Spleen (tissue), 11 donors: Measurements from ENCODE around the gene GP1BB. TPM values are rescaled to one million over a fixed set of nuclear protein-coding genes. Genes with fewer than 3 reads are reported as not detected.

Source experiments
- DNase-seq: peaks from one replicate; pipeline ENCODE4 v3.0.0-alpha.2; 2020
- H3K27ac ChIP-seq, 8 donors: fragments of 200-600 bp; sonication (generic) in 7 of 8; 1 replicate in 4 of 8; 2 replicates in 4 of 8; pipeline versions ENCODE4 v1.5.0 to v1.8.0; 2016 to 2021; ENCODE audit warnings: inconsistent platforms in 4 of 8, mild to moderate bottlenecking in 4 of 8, moderate library complexity in 1 of 8
- H3K27me3 ChIP-seq, 7 donors: fragments of 200-600 bp; sonication (generic) in 6 of 7; replicated peaks in 1 of 7; 1 replicate in 4 of 7; 2 replicates in 3 of 7; pipeline versions ENCODE4 v1.5.0 to v1.8.0; 2016 to 2021; ENCODE audit warnings: inconsistent platforms in 3 of 7, mild to moderate bottlenecking in 1 of 7
- H3K36me3 ChIP-seq, 6 donors: fragments of 200-600 bp; sonication (generic) in 5 of 6; 1 replicate in 4 of 6; 2 replicates in 2 of 6; pipeline versions ENCODE4 v1.5.0 to v1.8.0; 2016 to 2021; ENCODE audit warnings: inconsistent platforms in 2 of 6
- H3K4me1 ChIP-seq, 6 donors: fragments of 200-600 bp; sonication (generic) in 5 of 6; 1 replicate in 3 of 6; 2 replicates in 3 of 6; pipeline versions ENCODE4 v1.5.0 to v1.8.0; 2016 to 2021; ENCODE audit warnings: inconsistent platforms in 3 of 6
- H3K4me3 ChIP-seq, 8 donors: fragments of 200-600 bp; sonication (generic) in 7 of 8; 1 replicate in 4 of 8; 2 replicates in 4 of 8; pipeline versions ENCODE4 v1.5.0 to v1.8.0; 2016 to 2021; ENCODE audit warnings: inconsistent platforms in 4 of 8, mild to moderate bottlenecking in 4 of 8, moderate library complexity in 2 of 8
- H3K9me3 ChIP-seq, 8 donors: fragments of 200-600 bp; sonication (generic) in 7 of 8; 1 replicate in 4 of 8; 2 replicates in 4 of 8; pipeline versions ENCODE4 v1.5.0 to v1.8.0; 2016 to 2021; ENCODE audit warnings: inconsistent platforms in 4 of 8
- POLR2A ChIP-seq, 3 donors: fragments of 450-650 bp; IDR thresholded peaks; one replicate each; pipeline ENCODE4 v1.5.1; 2017; ENCODE audit warnings: antibody characterized with exemption in 3 of 3, mild to moderate bottlenecking in 1 of 3
- POLR2AphosphoS5 ChIP-seq, 3 donors: sonication (generic); formaldehyde crosslinking; IDR thresholded peaks; one replicate each; pipeline ENCODE4 v1.5.1; 2017; ENCODE audit warnings: antibody characterized with exemption in 3 of 3
- WGBS, 5 donors: extraction: QIAGEN DNeasy Blood & Tissue Kit in 3 of 5; methylation state at CpG; one replicate each; pipeline versions ENCODE4 v1.1.5 to v1.1.7; 2013 to 2018; 5-methylcytosine and 5-hydroxymethylcytosine counted together
- intact Hi-C: fragments of 100-400 bp; cut with DNase I; formaldehyde crosslinking; loops from one replicate; pipeline ENCODE4 v1.15.0; 2023; ENCODE audit warnings: low total_unique reads
- polyA plus RNA-seq, 3 donors: library from polyadenylated mRNA; stranded (reverse); fragments of 200-250 nt; gene quantifications; one replicate each; pipeline ENCODE4 v1.2.1, GENCODE V29; 2013
- total RNA-seq, 7 donors: library from RNA; depleted of rRNA in 3 of 7; stranded (reverse); fragments of >200 nt in 3 of 7; fragmentation: NEBNext Ultra II Directional in 4 of 7; extraction: Animal tissue kit (Norgen Biotek cat#: 25700) in 4 of 7; gene quantifications; one replicate each; pipeline versions ENCODE4 v1.1.0 to v1.2.1, GENCODE V29; 2016 to 2021
- TF ChIP-seq, protein P1 (sequence below), 11 experiments: fragments of 200-600 bp in 7 of 11; fragments of 450-650 bp in 4 of 11; sonication (generic) in 4 of 11; IDR thresholded peaks in 8 of 11; conservative IDR thresholded peaks in 3 of 11; 1 replicate in 7 of 11; 2 replicates in 4 of 11; pipeline versions ENCODE4 v1.4.0 to v1.8.0; 2016 to 2021; ENCODE audit warnings: antibody characterized with exemption in 11 of 11, inconsistent platforms in 4 of 11, mild to moderate bottlenecking in 1 of 11
- donor health status: healthy with polysubstance abuse.
- donor health status: DM: no; HTN: no; CAD: no; lungs with moderate emphysema.
- donor health status: DM: no; HTN: no; CAD: no.
- donor health status: Bipolar disorder and iron deficiency.
- donor health status: healthy.
- donor health status: DM: no; HTN: no; CAD: no.
- donor health status: DM: yes; HTN: yes; CAD: no.

The GP1BB gene
- total and polyA plus RNA-seq, 10 donors, result 4.2 to 25.4 (median 13.1) TPM

DNA sequence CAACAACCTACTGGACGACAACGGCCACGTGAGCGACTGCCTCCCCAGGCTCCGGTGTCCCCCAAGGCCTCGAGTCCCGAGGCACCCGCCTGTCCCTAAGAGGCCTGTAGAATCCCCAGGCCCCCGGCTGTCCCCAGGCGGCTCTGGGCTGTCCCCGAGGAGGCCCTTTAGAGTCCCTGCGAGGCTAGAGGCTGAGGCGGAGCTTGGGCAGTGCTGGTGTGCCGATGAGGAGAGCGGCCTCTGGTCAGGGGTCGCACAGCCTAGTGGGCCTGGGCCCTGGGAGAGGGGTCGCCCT, 40.9 kb downstream of the GP1BB start:
- H3K4me1 ChIP-seq, result peaks cover 6 to 66% (median 52%) of the 10 kb centered on the region in 6 donors
- H3K9me3 ChIP-seq, result no peaks in the 10 kb centered on the region
- no peaks in the 10 kb centered on the region for H3K36me3 ChIP-seq
- intact Hi-C loops, result no loop called here
- no peak overlapping the region for H3K27ac ChIP-seq
- no peak for TF ChIP-seq POLR2A (IDR thresholded peaks at IDR 0.05)
- no peak for TF ChIP-seq POLR2AphosphoS5 (IDR thresholded peaks at IDR 0.05)
- TF ChIP-seq, protein P1, sequence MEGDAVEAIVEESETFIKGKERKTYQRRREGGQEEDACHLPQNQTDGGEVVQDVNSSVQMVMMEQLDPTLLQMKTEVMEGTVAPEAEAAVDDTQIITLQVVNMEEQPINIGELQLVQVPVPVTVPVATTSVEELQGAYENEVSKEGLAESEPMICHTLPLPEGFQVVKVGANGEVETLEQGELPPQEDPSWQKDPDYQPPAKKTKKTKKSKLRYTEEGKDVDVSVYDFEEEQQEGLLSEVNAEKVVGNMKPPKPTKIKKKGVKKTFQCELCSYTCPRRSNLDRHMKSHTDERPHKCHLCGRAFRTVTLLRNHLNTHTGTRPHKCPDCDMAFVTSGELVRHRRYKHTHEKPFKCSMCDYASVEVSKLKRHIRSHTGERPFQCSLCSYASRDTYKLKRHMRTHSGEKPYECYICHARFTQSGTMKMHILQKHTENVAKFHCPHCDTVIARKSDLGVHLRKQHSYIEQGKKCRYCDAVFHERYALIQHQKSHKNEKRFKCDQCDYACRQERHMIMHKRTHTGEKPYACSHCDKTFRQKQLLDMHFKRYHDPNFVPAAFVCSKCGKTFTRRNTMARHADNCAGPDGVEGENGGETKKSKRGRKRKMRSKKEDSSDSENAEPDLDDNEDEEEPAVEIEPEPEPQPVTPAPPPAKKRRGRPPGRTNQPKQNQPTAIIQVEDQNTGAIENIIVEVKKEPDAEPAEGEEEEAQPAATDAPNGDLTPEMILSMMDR (IDR thresholded peaks at IDR 0.05 in 8 of 11, conservative IDR thresholded peaks at IDR 0.05 in 3 of 11), result no peak
- no peak overlapping the region for H3K4me3 ChIP-seq
- DNase-seq, result no peak
- H3K27me3 ChIP-seq, result peaks cover 6 to 98% (median 92%) of the 10 kb centered on the region in 7 donors
- WGBS, 5 donors, result 71 to 81% (median 77%) methylated on average over 17 of the region's 17 CpGs

DNA sequence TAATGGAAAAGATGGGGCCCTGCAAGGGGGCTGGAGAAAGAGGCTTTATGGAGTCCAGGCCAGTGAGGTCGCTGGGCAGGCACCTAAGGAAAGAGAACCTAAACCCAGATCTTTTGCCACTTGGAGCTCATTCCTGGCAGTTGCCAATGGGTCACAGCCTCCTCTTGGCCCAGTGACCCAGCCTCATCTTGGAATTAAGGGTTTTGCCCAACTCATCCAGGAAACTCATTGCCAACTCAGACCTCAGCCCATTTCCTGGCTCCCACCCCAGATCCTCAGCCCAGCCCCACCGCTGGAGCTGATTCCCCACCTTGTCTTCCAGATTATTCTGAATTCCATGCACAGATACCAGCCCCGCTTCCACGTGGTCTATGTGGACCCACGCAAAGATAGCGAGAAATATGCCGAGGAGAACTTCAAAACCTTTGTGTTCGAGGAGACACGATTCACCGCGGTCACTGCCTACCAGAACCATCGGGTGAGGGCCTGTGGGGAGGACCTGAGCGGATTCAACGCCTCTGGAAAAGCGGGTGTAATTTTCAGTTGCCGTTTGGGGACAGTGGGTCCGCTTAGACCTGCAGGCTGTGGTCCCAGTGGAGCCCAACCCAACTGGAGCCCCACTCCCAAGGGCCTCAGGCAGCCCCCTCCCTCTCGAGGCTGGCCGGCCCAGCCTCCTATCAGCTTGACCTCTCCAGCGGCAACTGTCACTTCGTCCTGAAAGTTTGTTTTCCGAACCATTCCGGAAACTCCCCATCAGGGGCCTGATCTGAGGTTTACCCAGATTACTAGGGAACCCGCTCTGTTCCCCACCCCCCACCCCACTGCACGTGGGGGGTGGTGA, 41.5 kb downstream of the GP1BB start:
- no peak for DNase-seq
- peaks cover 0 to 98% (median 90%) of the 10 kb centered on the region in 7 donors for H3K27me3 ChIP-seq
- no peak for TF ChIP-seq POLR2AphosphoS5 (IDR thresholded peaks at IDR 0.05)
- TF ChIP-seq, protein P1 (IDR thresholded peaks at IDR 0.05 in 8 of 11, conservative IDR thresholded peaks at IDR 0.05 in 3 of 11), result no peak
- TF ChIP-seq POLR2A (IDR thresholded peaks at IDR 0.05), result no peak

GRCh38 chr22:19765477-19766239, 42.3 kb downstream of the GP1BB start:
- Histone ChIP-seq H3K9me3 (no peaks in the 10 kb centered on the region), H3K27me3 (peaks cover 0 to 100% (median 94%) of the 10 kb centered on the region in 7 donors), H3K4me1 (peaks cover 6 to 56% (median 41%) of the 10 kb centered on the region in 6 donors), H3K4me3 (peak overlapping the region in 7 of 8 donors; percentile 38 to 73 (median 45)), H3K27ac (peak overlapping the region in 6 of 8 donors; percentile 48 to 80 (median 78)), H3K36me3 (no peaks in the 10 kb centered on the region)
- intact Hi-C loops, result no loop called here
- DNase-seq, result no peak
- WGBS, 5 donors, result 1 to 6% (median 2%) methylated on average over 14 to 83 of the region's 83 CpGs
- TF ChIP-seq POLR2AphosphoS5 (IDR thresholded peaks at IDR 0.05), result peak in 2 of 3 donors; percentile 45 to 54
- TF ChIP-seq POLR2A (IDR thresholded peaks at IDR 0.05), result no peak
- TF ChIP-seq, protein P1 (IDR thresholded peaks at IDR 0.05 in 8 of 11, conservative IDR thresholded peaks at IDR 0.05 in 3 of 11), result no peak

More for the DNA sequence above, 41.5 kb downstream of the GP1BB start:
- peaks cover 6 to 60% (median 46%) of the 10 kb centered on the region in 6 donors for H3K4me1 ChIP-seq
- intact Hi-C loops, result no loop called here
- peak overlapping the region in 1 of 8 donors; percentile 52 for H3K27ac ChIP-seq
- no peaks in the 10 kb centered on the region for H3K9me3 ChIP-seq
- WGBS, 5 donors, result 47 to 65% (median 54%) methylated on average over 23 to 25 of the region's 25 CpGs
- no peaks in the 10 kb centered on the region for H3K36me3 ChIP-seq
- peak overlapping the region in 3 of 8 donors; percentile 45 to 73 (median 45) for H3K4me3 ChIP-seq

DNA sequence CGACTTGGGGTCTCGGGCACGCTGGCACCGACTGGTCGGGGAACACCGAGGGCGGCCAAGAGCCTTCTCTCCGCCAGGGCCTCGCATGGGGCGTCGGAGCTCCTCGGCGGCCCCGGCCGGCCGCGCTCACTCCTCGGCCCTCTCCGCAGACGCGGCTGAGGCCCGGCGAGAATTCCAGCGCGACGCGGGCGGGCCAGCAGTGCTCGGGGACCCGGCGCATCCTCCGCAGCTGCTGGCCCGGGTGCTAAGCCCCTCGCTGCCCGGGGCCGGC, 42.8 kb downstream of the GP1BB start:
- peaks cover 6 to 53% (median 39%) of the 10 kb centered on the region in 6 donors for H3K4me1 ChIP-seq
- no peaks in the 10 kb centered on the region for H3K36me3 ChIP-seq
- no peaks in the 10 kb centered on the region for H3K9me3 ChIP-seq
- no peak for DNase-seq
- intact Hi-C loops, result no loop called here
- WGBS, 5 donors, result 0 to 8% (median 2%) methylated on average over 5 to 36 of the region's 36 CpGs; no CpG with 5 or more reads in 1 of the 5 donors
- peak overlapping the region in 7 of 8 donors; percentile 37 to 73 (median 45) for H3K4me3 ChIP-seq
- TF ChIP-seq POLR2A (IDR thresholded peaks at IDR 0.05) (no peak), POLR2AphosphoS5 (IDR thresholded peaks at IDR 0.05) (no peak)
- TF ChIP-seq, protein P1 (IDR thresholded peaks at IDR 0.05 in 8 of 11, conservative IDR thresholded peaks at IDR 0.05 in 3 of 11), result no peak
- H3K27me3 ChIP-seq, result peaks cover 0 to 100% (median 97%) of the 10 kb centered on the region in 7 donors
- peak overlapping the region; percentile 48 to 80 (median 74) for H3K27ac ChIP-seq
